HCT116 (cell line): ENCODE results near the gene PTPRJ. TPM values are rescaled to one million over a fixed set of nuclear protein-coding genes. Genes with fewer than 3 reads are reported as not detected.

Experiments used
- ATAC-seq: fragments of 200-7000 bp; cut with Tn5 transposase; 2 replicates; pipeline ENCODE4 v1.9.1; 2020; ENCODE audit warnings: mild to moderate bottlenecking, moderate library complexity
- BruUV-seq: library from RNA; stranded (reverse); fragments of 400-500 nt; replicated peaks from 2 replicates; lab custom pipeline; 2021; lab: Mats Ljungman, UMichigan
- CTCF ChIA-PET: fragments of 300-600 bp; sonication (Branson Sonifier 250); formaldehyde crosslinking; loops from one replicate; lab custom pipeline; 2021; ENCODE audit warnings: antibody characterized with exemption; lab: Charles Lee
- POLR2A ChIA-PET: fragments of 300-600, 350-600 bp; sonication (Branson Sonifier 250); formaldehyde crosslinking; loops from one replicate; lab custom pipeline; 2021; ENCODE audit warnings: antibody characterized with exemption; lab: Charles Lee
- RAD21 ChIA-PET, 2 experiments: fragments of 300-600 bp; sonication (Branson Sonifier 250); formaldehyde crosslinking; loops; one replicate each; lab custom pipeline; 2023; ENCODE audit warnings: low total read pairs in 2 of 2; ENCODE audit not compliant: uncharacterized antibody in 2 of 2, unreplicated experiment in 2 of 2, low non-redundant PET in 1 of 2; lab: Charles Lee
- DNase-seq: peaks from one replicate; pipeline ENCODE4 v3.0.0-alpha.2; 2010; ENCODE audit warnings: low read depth, low spot score
- H2AFZ ChIP-seq: fragments of 200-600 bp; shearing (Covaris generic), sonication (generic); 2 replicates; pipeline ENCODE4 v1.6.1; 2017; ENCODE audit warnings: low read depth, mixed run types, mixed read lengths, antibody characterized with exemption, low read length; ENCODE audit not compliant: poor library complexity, severe bottlenecking
- H3K27ac ChIP-seq: 2 replicates; pipeline ENCODE4 v1.5.1; 2012; ENCODE audit warnings: low read depth, low read length
- H3K27me3 ChIP-seq: fragments of 200-600 bp; sonication (generic); 2 replicates; pipeline ENCODE4 v1.6.1; 2016; ENCODE audit warnings: mixed run types, low read length, mixed read lengths; ENCODE audit not compliant: insufficient read depth
- H3K36me3 ChIP-seq, 2 experiments: fragments of 200-500 bp in 1 of 2; fragments of 200-600 bp in 1 of 2; sonication (Bioruptor generic) in 1 of 2; sonication (generic) in 1 of 2; 2 replicates each; pipeline versions ENCODE4 v1.5.1 to v1.6.1; 2014 to 2016; ENCODE audit warnings: low read length in 2 of 2, inconsistent platforms in 1 of 2, mixed read lengths in 1 of 2, mixed run types in 1 of 2; ENCODE audit not compliant: insufficient read depth in 2 of 2, control insufficient read depth in 1 of 2
- H3K4me1 ChIP-seq, 2 experiments: fragments of 200-600 bp in 1 of 2; sonication (generic) in 1 of 2; 2 replicates each; pipeline versions ENCODE4 v1.5.1 to v1.6.1; 2012 to 2017; ENCODE audit warnings: low read length in 2 of 2, inconsistent platforms in 1 of 2, mild to moderate bottlenecking in 1 of 2, mixed read lengths in 1 of 2, mixed run types in 1 of 2, moderate library complexity in 1 of 2; ENCODE audit not compliant: insufficient read depth in 2 of 2, control insufficient read depth in 1 of 2
- H3K4me2 ChIP-seq: fragments of 200-600 bp; sonication (generic); 2 replicates; pipeline ENCODE4 v1.6.1; 2017; ENCODE audit warnings: mixed run types, low read length, mixed read lengths
- H3K4me3 ChIP-seq, 2 experiments: fragments of 200-600 bp in 1 of 2; sonication (generic) in 1 of 2; replicated peaks in 1 of 2; 2 replicates each; pipeline ENCODE4 v1.5.1; 2011 to 2016; ENCODE audit warnings: low read length in 2 of 2, control low read depth in 1 of 2, low read depth in 1 of 2, mild to moderate bottlenecking in 1 of 2, mixed read lengths in 1 of 2, mixed run types in 1 of 2
- H3K79me2 ChIP-seq: fragments of 200-600 bp; sonication (generic); 2 replicates; pipeline ENCODE4 v1.6.1; 2017; ENCODE audit warnings: mild to moderate bottlenecking, mixed run types, low read length, moderate library complexity, mixed read lengths; ENCODE audit not compliant: insufficient read depth
- H3K9ac ChIP-seq: fragments of 200-600 bp; sonication (generic); 2 replicates; pipeline ENCODE4 v1.6.1; 2016; ENCODE audit warnings: low read length, mixed read lengths
- H3K9me2 ChIP-seq: fragments of 200-600 bp; sonication (generic), shearing (Covaris generic); 2 replicates; pipeline ENCODE4 v1.6.1; 2017; ENCODE audit warnings: mixed run types, mild to moderate bottlenecking, moderate library complexity; ENCODE audit not compliant: insufficient read depth
- H3K9me3 ChIP-seq, 2 experiments: fragments of 200-500 bp in 1 of 2; fragments of 200-600 bp in 1 of 2; sonication (Bioruptor generic) in 1 of 2; sonication (generic) in 1 of 2; 2 replicates each; pipeline ENCODE4 v1.6.1; 2014 to 2017; ENCODE audit warnings: low read length in 2 of 2, mixed read lengths in 2 of 2, inconsistent platforms in 1 of 2, low read depth in 1 of 2, mild to moderate bottlenecking in 1 of 2, mixed run types in 1 of 2, moderate library complexity in 1 of 2; ENCODE audit not compliant: control insufficient read depth in 1 of 2, insufficient read depth in 1 of 2
- H4K20me1 ChIP-seq: fragments of 200-600 bp; sonication (generic), shearing (Covaris generic); 2 replicates; pipeline ENCODE4 v1.6.1; 2017; ENCODE audit warnings: mixed run types, mild to moderate bottlenecking, moderate library complexity; ENCODE audit not compliant: insufficient read depth
- ATF3 ChIP-seq: IDR thresholded peaks from 2 replicates; pipeline ENCODE4 v1.6.1; 2012
- CBX3 ChIP-seq: IDR thresholded peaks from 2 replicates; pipeline ENCODE4 v1.6.1; 2012; ENCODE audit warnings: low read depth
- CEBPB ChIP-seq: IDR thresholded peaks from 2 replicates; pipeline ENCODE4 v1.6.1; 2012; ENCODE audit warnings: low read depth
- CTCF ChIP-seq, 3 experiments: fragments of 200-600 bp in 1 of 3; sonication (generic) in 1 of 3; IDR thresholded peaks in 2 of 3; conservative IDR thresholded peaks in 1 of 3; 2 replicates each; pipeline ENCODE4 v1.5.1; 2012 to 2017; ENCODE audit warnings: low read depth in 2 of 3, low read length in 2 of 3, antibody characterized with exemption in 1 of 3, borderline replicate concordance in 1 of 3, control low read depth in 1 of 3, mild to moderate bottlenecking in 1 of 3, mixed read lengths in 1 of 3, mixed run types in 1 of 3, moderate library complexity in 1 of 3; ENCODE audit not compliant: insufficient read depth in 1 of 3
- EGR1 ChIP-seq: IDR thresholded peaks from 2 replicates; pipeline ENCODE4 v1.6.1; 2012; ENCODE audit warnings: low read depth
- ELF1 ChIP-seq: IDR thresholded peaks from 2 replicates; pipeline ENCODE4 v1.6.1; 2012; ENCODE audit warnings: low read depth, borderline replicate concordance
- EZH2 ChIP-seq: fragments of 200-600 bp; sonication (generic); IDR thresholded peaks from 2 replicates; pipeline ENCODE4 v1.6.1; 2017; ENCODE audit warnings: antibody characterized with exemption, mixed run types
- EZH2phosphoT487 ChIP-seq: fragments of 200-600 bp; IDR thresholded peaks from 2 replicates; pipeline ENCODE4 v1.6.1; 2018; ENCODE audit warnings: antibody characterized with exemption, borderline replicate concordance
- FOSL1 ChIP-seq: IDR thresholded peaks from 2 replicates; pipeline ENCODE4 v1.6.1; 2012; ENCODE audit warnings: low read depth
- POLR2A ChIP-seq: IDR thresholded peaks from 2 replicates; pipeline ENCODE4 v1.7.0; 2011; ENCODE audit warnings: borderline replicate concordance; ENCODE audit not compliant: insufficient read depth, insufficient read length; ENCODE audit errors: extremely low read depth
- POLR2AphosphoS5 ChIP-seq: IDR thresholded peaks from 2 replicates; pipeline ENCODE4 v1.6.1; 2011; ENCODE audit warnings: mild to moderate bottlenecking, low read depth, low read length, moderate library complexity
- RAD21 ChIP-seq: IDR thresholded peaks from 2 replicates; pipeline ENCODE4 v1.6.1; 2012; ENCODE audit warnings: low read depth, mild to moderate bottlenecking
- REST ChIP-seq: IDR thresholded peaks from 2 replicates; pipeline ENCODE4 v1.6.1; 2012; ENCODE audit warnings: low read depth
- SIN3A ChIP-seq: IDR thresholded peaks from 2 replicates; pipeline ENCODE4 v1.6.1; 2012; ENCODE audit warnings: low read depth
- SP1 ChIP-seq: IDR thresholded peaks from 2 replicates; pipeline ENCODE4 v1.6.1; 2012; ENCODE audit warnings: low read depth
- SRF ChIP-seq: IDR thresholded peaks from 2 replicates; pipeline ENCODE4 v1.6.1; 2012; ENCODE audit warnings: low read depth
- TCF7L2 ChIP-seq: IDR thresholded peaks from 2 replicates; pipeline ENCODE4 v1.7.0; 2011; ENCODE audit warnings: borderline replicate concordance, inconsistent platforms; ENCODE audit not compliant: insufficient read depth, insufficient read length; ENCODE audit errors: extremely low read depth
- YY1 ChIP-seq: IDR thresholded peaks from 2 replicates; pipeline ENCODE4 v1.6.1; 2011; ENCODE audit warnings: low read length, low read depth, moderate library complexity, mild to moderate bottlenecking; ENCODE audit not compliant: insufficient replicate concordance; ENCODE audit errors: extremely low read depth
- ZFX ChIP-seq: fragments of 450-650 bp; IDR thresholded peaks from 2 replicates; pipeline ENCODE4 v1.6.1; 2017
- ZNF274 ChIP-seq: fragments of 200-500 bp; sonication (Bioruptor generic); IDR thresholded peaks from 2 replicates; pipeline ENCODE4 v1.6.1; 2014; ENCODE audit warnings: mild to moderate bottlenecking, low read depth, low read length, inconsistent platforms
- intact Hi-C: fragments of 100-400 bp; cut with micrococcal nuclease; formaldehyde crosslinking; loops from 2 replicates; pipeline ENCODE4 v1.10.0; 2022
- total RNA-seq: library from RNA; stranded (reverse); gene quantifications from one replicate; pipeline ENCODE4 v1.2.1, GENCODE V29; 2021; ENCODE audit not compliant: unreplicated experiment

Gene PTPRJ
- total RNA-seq, 1 experiment from 2014 or later = 19.1 TPM

GRCh38 chr11:48107188-48107704, 126.9 kb downstream of the PTPRJ start:
- H3K4me1 ChIP-seq = peaks cover 20 to 34% of the 10 kb centered on the region in 2 experiments; a peak in 3 of 4 replicates
- H3K4me3 ChIP-seq = no peak overlapping the region
- no peak for DNase-seq
- H3K79me2 ChIP-seq = no peaks in the 10 kb centered on the region
- no peaks in the 10 kb centered on the region for H3K27me3 ChIP-seq
- ATAC-seq = peak; percentile 47
- H3K9ac ChIP-seq = no peak overlapping the region
- no peaks in the 10 kb centered on the region for H4K20me1 ChIP-seq
- H3K9me3 ChIP-seq = no peaks in the 10 kb centered on the region
- TF ChIP-seq EZH2 = no peak
- no peak for TF ChIP-seq ZFX
- TF ChIP-seq SP1 = no peak
- TF ChIP-seq EGR1 = no peak
- no peak for TF ChIP-seq TCF7L2
- TF ChIP-seq SRF = no peak
- no peak for TF ChIP-seq CEBPB
- no peak for TF ChIP-seq RAD21
- no peak for TF ChIP-seq CBX3
- no peak for TF ChIP-seq SIN3A
- no peak for TF ChIP-seq ELF1
- no peak for TF ChIP-seq YY1
- no peak for TF ChIP-seq ZNF274
- TF ChIP-seq EZH2phosphoT487 = no peak
- TF ChIP-seq FOSL1 = no peak
- no peak for TF ChIP-seq CTCF (IDR thresholded peaks at IDR 0.05 in 2 of 3, conservative IDR thresholded peaks at IDR 0.05 in 1 of 3; ENCODE audit: borderline replicate concordance in 1 of 3, insufficient read depth in 1 of 3, low read depth in 2 of 3, low read length in 2 of 3)
- TF ChIP-seq ATF3 = no peak
- TF ChIP-seq POLR2AphosphoS5 = no peak
- TF ChIP-seq POLR2A = no peak
- no peak for TF ChIP-seq REST
- TF ChIP-seq, all 23 proteins: peak for 0
- BruUV-seq = no TSS peak
- Histone ChIP-seq H3K9me2 (no peaks in the 10 kb centered on the region), H3K4me2 (peak overlapping the region; percentile 12; the same call in 1 of the 2 replicates), H3K27ac (peak overlapping the region; percentile 6; the same call in 1 of the 2 replicates), H2AFZ (no peak overlapping the region), H3K36me3 (no peaks in the 10 kb centered on the region)
- RAD21 ChIA-PET = interaction anchor here in 1 of 2 experiments (0.6 kb wide), 1 partner anchor 199 kb away, joined by 3 read pairs; no protein-coding TSS in a partner anchor
- POLR2A ChIA-PET = interaction anchor here (0.6 to 1.7 kb wide), 5 partner anchors 13 to 291 kb away, joined by 3 to 4 read pairs (median 3); no protein-coding TSS in a partner anchor
- intact Hi-C loops = no loop called here
- CTCF ChIA-PET = interaction anchor here (2.7 to 4.8 kb wide), 2 partner anchors 170 to 175 kb away, joined by 18 to 62 read pairs; no protein-coding TSS in a partner anchor
